ENCODE results near the gene F8A1. TPM values are rescaled to one million over a fixed set of nuclear protein-coding genes. Genes with fewer than 3 reads are reported as not detected.

The F8A1 gene
- total RNA-seq, 1 experiment from 2014 or later = 20.6 TPM

Small RNA genes within 50 kb of the gene (small RNA-seq; reads per million reads assigned to genes)
- gene MIR1184-1 = 0 reads per million in 2 experiments

Other genes with a start within 250 kb of the F8A1 start
- not detected in 2 replicates for gene CTAG2, start 232.8 kb upstream of the F8A1 start, total RNA-seq (2014; rRNA removed; shearing (Covaris generic))
- 0.20 and 0.89 TPM in 2 replicates for gene GAB3, start 135.3 kb upstream of the F8A1 start, total RNA-seq (2014; rRNA removed; shearing (Covaris generic))
- 140 and 153 TPM in 2 replicates for gene DKC1, start 123.5 kb upstream of the F8A1 start, total RNA-seq (2014; rRNA removed; shearing (Covaris generic))
- 15.1 and 17.4 TPM in 2 replicates for gene MPP1, start 80.9 kb upstream of the F8A1 start, total RNA-seq (2014; rRNA removed; shearing (Covaris generic))
- not detected in 2 replicates for gene SMIM9, start 51.7 kb upstream of the F8A1 start, total RNA-seq (2014; rRNA removed; shearing (Covaris generic))
- gene F8, start 136.4 kb downstream of the F8A1 start, total RNA-seq (2014; rRNA removed; shearing (Covaris generic)) = 3.4 and 5.3 TPM in 2 replicates
- gene FUNDC2, start 140.5 kb downstream of the F8A1 start, total RNA-seq (2014; rRNA removed; shearing (Covaris generic)) = 87.5 and 98.1 TPM in 2 replicates
- gene CMC4, start 184.8 kb downstream of the F8A1 start, total RNA-seq (2014; rRNA removed; shearing (Covaris generic)) = 27.0 and 28.1 TPM in 2 replicates
- 36.1 and 39.0 TPM in 2 replicates for gene MTCP1, start 184.8 kb downstream of the F8A1 start, total RNA-seq (2014; rRNA removed; shearing (Covaris generic))
- gene BRCC3, start 185.2 kb downstream of the F8A1 start, total RNA-seq (2014; rRNA removed; shearing (Covaris generic)) = 12.7 and 14.4 TPM in 2 replicates

Measured in NCI-H460 (cell line).